GM20000 (cell line): ENCODE measurements around the gene SETD9.

Source experiments
- DNase-seq: peaks from one replicate; pipeline ENCODE4 v3.0.0; 2012; ENCODE audit warnings: low spot score
- TF ChIP-seq, protein P1 (sequence below): IDR thresholded peaks from 2 replicates; pipeline ENCODE4 v1.5.1; 2012; ENCODE audit warnings: mild to moderate bottlenecking, control low read depth; ENCODE audit errors: extremely low read depth, missing control alignments

Gene SETD9

DNA sequence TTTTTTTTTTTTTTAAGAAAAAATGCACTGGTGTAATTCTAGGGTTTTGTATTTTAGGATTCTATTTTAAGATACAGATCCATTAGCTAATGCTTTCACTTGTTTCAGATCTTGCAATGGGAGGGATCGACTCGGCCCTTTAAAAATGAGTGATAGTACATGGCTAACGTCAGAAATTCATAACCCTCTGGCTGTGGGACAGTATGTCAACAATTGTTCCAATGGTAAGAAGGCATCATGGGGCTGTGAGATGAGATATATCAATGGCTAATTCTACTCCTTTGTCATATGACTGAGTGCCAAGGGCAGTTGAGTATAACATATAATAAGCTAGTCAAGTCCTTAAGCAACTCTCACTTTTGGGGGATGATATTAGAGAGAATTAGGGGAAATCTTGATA lies 4.4 kb downstream of the SETD9 start:
- TF ChIP-seq, protein P1, sequence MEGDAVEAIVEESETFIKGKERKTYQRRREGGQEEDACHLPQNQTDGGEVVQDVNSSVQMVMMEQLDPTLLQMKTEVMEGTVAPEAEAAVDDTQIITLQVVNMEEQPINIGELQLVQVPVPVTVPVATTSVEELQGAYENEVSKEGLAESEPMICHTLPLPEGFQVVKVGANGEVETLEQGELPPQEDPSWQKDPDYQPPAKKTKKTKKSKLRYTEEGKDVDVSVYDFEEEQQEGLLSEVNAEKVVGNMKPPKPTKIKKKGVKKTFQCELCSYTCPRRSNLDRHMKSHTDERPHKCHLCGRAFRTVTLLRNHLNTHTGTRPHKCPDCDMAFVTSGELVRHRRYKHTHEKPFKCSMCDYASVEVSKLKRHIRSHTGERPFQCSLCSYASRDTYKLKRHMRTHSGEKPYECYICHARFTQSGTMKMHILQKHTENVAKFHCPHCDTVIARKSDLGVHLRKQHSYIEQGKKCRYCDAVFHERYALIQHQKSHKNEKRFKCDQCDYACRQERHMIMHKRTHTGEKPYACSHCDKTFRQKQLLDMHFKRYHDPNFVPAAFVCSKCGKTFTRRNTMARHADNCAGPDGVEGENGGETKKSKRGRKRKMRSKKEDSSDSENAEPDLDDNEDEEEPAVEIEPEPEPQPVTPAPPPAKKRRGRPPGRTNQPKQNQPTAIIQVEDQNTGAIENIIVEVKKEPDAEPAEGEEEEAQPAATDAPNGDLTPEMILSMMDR, result no peak
- DNase-seq, result no peak

DNA sequence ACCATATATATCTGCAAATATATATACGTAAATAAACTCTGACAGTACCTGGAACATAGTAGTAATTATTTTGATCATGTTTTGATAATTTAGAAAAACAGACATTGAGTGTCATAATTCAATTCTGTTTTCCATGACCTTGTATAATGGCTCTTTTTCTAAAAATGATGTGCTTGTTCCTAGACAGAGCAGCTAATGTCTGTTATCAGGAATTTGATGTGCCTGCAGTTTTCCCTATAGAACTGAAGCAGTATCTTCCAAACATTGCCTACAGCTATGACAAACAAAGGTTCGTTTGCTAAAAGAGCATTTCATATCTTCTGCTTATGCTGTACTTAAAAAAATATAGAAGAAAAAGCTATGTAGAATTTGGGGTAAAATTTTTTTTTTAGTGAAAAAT lies 5.3 kb downstream of the SETD9 start:
- DNase-seq, result no peak
- TF ChIP-seq, protein P1, result no peak

DNA sequence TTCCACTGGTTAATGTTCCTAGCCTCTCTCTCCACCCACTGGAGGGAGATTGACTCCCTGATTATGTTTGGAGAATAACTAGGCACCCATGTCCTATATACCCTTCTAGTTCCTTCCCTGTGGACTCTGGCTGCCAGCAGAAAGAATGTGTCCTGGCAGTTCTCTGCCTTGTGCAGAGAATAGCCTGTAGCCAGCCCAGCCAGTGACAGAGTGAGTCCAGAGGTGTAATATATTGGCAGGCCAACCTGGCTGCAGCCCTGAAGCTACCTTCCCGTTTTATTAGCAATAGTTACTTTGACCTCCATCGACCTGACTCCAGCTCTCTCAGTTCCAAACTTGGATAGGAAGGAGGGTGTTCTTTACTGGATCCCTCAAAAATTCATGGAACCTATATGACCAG lies 8.1 kb downstream of the SETD9 start:
- TF ChIP-seq, protein P1, result no peak
- DNase-seq, result no peak

DNA sequence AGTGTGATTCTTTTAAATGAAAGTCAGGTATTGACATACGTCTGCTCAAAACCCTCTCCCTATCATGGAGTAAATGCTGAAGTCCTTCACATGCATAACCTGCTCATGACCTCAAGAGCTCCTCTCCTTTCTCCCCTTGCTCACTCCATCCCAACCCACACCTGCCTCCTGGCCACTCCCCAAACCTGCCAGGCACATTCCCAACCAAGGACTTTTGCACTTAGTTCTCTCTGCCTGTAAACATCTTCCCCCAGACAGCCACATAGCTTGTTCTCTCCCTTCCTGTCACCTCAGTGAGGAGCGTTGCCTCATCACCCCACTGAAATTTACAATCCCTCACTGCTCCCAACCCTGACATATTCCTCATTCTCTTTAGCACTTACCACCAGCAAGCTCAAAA lies 8.7 kb downstream of the SETD9 start:
- DNase-seq, result no peak
- TF ChIP-seq, protein P1, result no peak

DNA sequence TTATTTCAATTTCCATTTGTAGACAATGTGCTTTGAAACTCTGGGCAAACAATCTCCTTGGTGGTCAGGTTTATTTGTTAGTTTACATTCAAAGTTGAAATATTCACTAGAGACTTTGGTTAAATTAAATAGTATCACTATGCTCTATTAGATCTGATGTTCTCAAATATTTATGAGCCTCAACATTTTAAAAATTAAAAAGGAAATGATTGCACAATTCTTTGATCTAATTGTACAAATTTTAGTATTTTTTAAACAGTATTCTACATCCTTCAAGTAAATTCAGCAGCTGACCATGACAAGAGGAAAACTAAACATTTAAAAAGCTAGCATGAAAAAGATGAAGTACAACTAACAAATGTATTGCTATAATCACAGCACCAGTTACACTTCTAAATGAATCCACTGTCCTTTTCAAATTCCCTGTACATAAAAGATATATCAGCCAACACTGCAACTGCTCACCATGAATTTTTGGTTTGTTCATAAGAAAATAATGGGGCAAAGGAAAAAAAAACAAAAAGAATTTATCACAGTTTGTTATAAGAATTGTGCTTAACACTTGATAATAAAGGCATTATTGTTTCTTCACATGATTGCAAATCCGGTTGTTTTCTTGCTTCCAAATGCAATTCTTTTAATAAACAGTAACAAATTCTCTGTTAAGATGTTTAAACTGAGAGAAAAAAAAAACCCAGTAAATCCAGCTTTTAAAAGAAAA lies 10.7 kb downstream of the SETD9 start:
- TF ChIP-seq, protein P1, result no peak
- no peak for DNase-seq

DNA sequence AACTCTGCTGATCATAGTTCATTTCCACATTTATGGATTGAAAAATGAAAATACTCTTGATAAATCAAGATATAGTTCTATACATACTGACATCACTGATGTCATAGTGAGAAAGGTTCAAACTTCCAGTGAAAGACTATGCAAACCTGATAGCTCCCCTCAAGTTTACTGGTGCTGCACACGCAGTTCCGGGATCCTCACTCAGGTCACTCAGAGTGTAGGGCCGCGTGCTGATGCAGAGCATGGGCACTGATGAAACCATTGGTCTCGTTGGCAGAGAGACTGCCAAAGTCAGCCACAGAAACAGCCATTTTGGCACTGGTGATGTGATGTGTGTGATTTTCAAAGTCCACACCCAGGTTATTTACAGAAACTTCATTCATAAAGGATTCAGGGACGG lies 13.5 kb downstream of the SETD9 start:
- DNase-seq, result no peak
- TF ChIP-seq, protein P1, result no peak

DNA sequence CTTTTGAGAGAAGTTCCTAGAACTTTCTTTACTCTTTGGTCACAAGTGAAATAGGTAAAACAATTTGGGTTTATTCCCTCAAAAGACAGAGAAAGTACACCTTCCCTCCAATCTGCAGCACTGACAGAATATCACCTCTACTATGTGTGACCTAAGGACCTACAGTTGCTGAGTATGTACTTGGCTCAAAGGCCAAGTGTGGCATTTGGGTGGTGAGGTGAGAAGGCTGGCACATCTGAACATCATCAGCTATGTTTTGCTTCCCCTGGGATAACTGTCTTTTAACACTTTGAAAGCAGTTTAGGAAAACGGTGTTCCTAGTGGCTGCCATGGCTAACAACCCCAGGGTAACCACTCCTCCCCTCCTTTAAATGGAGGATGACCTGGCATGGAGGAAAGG lies 24.9 kb downstream of the SETD9 start:
- TF ChIP-seq, protein P1, result no peak
- DNase-seq, result no peak
